NCI-H345 treated with DMSO at 0.1 percent for 48 hours (cell line): Measurements from ENCODE around the gene TOPAZ1.

Source experiments
- DNase-seq: peaks from one replicate; lab custom pipeline; 2025; ENCODE audit not compliant: unreplicated experiment; lab: John Stamatoyannopoulos, UW

Gene TOPAZ1

DNA sequence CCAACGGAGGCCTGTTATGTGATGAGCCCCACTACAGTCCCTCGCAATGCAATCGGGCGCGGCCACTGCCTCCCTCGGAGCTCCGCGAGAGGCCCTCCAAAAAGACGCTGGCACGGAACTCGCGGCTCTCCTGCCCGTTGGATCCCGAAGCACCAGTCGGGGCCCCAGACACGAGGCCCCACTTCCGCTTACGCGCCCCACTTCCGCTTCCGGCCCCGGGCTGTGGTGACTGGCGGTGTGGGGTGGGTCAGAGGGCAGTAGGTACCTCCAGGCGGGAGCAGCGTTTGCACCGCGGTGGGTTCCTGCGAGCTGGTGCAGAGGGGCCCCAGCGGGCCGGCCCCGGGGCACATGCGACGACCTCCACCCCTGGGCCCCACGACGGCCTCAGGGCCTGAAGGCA lies at the start of gene TOPAZ1:
Gene TOPAZ1 (plus strand): TSS at position 181 of the 400 bp plus-strand sequence. CDS start 168 bp downstream, at position 349.
- DNase-seq = no peak

DNA sequence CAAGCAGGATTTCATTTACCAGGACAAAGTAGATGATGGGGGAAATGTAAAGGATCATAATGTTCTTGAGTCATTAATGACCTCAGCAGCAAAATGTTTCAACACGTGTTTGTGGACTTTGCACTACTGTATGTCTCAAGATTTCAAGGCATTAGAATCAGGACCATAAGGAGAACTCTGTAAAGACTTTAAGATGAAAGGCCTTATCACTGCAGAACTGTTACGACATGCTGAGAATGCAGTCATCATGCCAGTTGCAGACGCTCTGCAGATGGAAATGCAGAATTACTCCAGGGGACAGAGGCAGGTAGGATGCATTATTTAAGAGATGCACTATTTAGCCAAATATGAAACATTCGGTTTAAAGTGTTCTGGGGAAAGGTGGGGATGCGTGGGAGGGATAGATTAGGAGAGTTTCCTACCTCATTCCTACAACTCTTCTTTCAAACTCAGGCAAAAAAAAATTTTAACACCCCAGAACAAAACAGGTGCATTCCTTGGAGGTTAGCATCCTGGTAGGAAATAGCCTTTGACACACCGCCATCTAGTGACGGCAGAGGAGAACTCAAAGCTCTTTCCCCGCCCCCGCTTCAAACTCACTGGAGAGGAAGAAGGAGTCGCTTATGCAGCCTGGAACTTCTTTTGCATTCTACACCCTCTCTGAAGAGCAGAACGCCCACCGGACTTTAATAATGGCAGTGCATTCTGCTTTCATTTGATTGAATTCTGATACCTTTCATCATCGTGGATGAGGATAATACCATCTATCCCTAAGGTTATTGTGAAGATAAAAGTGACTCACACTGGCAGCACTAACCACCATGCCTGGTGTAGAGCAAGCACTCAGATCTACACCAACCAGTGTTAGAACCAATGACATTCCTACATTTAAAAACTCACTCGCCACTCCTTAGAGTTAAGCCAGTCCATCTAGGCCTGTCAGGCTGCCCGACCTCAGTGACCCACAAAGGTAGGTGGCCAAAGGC lies 43.1 kb upstream of the TOPAZ1 start:
- peak; percentile 38 for DNase-seq

DNA sequence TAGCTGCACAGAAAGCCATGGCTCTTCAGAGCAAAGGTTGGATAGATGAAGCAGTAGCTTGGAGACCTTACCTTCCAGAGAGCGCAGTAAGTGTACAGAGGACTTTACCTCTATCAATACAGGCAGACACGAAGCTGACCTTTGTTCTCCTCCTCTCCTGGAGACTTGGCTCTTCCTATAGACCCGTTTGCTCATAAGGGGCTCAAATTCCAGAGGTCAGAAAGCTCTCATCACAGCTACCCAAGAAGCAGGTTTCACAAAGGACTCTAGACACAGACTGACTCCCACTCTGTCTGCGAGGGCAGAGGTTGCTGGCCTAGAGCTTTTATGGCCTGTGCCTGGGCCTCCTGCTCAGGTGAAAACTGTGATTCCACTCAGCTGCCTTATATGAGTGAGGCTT lies 35.4 kb upstream of the TOPAZ1 start:
- no peak for DNase-seq

DNA sequence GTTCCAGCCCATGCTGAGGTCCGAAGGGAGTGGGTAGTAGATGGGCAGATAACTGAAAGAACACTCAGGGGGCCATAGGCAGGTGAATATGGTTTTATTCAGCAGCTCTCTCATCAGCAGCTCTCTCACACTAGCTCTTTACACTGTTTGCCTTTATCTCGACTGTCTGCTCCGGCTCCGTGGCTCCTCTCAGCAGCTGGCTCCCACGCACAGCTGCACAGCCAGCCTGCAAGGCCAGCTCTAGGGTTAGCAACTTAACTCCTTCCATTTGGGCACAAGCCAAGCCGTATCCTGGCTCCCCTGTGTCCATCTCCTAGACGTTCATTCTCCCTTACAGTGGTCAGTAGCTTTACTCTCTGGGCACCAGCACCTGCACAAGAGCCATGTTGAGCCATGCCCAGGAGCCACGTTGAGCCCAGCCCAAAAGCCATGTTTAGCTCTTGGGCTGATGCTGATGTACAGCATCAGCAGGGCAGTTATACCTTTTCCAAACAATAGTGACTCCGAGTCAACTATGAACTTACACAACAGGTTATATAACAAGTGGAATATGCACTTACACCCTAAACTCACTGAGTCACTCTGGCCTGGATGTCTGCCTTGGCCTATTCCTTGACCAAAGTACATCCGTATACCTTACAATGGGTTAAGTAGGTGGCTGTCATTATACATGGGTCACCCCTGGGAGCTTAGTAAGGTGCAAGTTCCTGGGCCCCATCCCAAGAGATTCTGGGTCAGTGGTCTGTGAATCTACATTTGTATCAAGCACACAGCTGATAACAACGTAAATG lies 34.6 kb upstream of the TOPAZ1 start:
- DNase-seq = no peak

DNA sequence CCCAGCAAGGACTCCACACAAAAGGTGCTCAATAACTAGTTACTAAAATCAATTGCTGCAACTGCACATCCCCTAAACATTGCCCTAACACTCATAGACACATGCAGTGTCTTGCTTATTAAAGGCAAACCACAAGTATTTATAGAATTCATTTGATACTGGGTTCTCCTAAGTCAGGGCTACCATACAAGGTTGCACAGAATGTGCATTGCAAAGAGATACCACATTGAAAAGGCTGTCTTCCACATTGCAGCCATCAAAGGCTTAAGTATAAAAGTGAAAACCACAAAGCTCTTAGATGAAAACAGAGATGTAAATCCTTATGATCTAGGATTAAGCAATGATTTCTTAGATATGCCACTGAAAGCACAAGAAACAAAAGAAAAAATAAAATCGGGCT lies 33.6 kb upstream of the TOPAZ1 start:
- DNase-seq = no peak

DNA sequence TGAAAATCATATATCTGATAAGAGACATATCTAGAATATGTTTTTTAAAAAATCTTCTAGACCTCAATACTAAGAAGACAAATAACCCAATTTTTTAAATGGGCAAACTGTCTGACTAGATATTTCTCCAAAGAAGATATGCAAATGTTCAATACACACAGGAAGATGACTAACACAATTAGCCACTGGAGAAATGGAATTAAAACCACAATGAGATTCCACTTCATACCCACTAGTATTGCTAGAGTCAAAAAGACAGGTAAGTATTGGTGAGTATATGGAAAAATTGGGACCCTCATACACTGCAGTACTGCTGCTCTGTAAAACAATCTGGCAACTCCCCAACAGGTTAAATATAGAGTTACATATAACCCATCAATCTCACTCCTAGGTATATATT lies 33.1 kb upstream of the TOPAZ1 start:
- DNase-seq = no peak

DNA sequence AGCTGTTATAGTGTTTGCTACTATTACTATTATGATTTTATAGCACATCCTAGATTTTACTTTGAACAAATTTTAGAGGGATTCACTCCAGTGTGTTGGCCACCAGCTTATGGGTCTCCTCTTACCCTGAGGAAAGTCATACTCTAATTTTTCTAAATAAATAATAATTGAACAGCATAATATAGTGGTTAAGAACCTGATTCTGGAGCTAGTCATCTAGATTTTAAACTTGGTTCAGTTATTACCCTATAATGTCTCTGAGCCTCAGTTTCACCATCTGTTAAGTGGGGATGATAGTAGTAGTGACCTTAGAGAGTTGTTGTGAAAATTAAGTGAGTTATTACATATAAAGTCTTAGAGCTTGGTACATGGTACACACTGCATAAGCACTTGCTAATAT lies 30.7 kb upstream of the TOPAZ1 start:
- no peak for DNase-seq

DNA sequence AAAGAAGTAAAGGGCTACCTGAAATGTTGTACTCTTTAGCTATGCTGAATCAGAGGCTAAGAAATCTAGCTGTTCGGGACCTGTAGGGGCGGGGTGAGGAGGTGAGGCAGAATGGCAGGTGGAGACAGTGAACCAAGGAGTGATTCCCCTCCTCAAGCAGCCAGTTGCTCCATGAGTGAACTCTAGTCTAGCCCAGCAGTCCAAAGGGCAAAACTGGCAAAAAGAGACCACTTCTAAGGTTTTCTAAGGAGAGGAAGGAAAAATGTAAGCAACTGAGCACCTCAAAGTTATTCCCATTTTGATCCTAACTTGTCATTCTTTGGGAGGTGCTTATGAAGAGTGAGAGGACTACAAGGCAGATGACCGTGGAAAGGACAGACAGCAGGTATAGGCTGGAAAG lies 19.3 kb upstream of the TOPAZ1 start:
- no peak for DNase-seq

DNA sequence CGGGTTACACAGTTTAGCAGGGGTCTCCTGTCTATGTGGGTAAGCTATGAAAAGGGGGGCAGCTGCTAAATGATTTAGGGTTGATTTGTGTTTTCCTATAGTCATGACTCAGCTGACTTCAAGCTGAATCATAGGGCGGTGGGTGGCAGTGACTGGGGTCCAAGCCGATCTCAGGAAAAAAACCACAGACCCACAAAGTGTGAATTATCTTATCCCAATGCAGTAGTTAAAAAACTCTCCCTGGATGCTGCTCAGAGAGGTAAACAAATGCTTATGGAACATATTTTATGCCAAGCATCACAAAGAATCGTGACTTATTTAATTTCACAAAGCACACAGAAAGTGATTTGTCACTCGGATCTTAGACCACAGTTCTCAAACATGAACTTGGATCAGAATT lies 18.4 kb upstream of the TOPAZ1 start:
- DNase-seq = no peak

DNA sequence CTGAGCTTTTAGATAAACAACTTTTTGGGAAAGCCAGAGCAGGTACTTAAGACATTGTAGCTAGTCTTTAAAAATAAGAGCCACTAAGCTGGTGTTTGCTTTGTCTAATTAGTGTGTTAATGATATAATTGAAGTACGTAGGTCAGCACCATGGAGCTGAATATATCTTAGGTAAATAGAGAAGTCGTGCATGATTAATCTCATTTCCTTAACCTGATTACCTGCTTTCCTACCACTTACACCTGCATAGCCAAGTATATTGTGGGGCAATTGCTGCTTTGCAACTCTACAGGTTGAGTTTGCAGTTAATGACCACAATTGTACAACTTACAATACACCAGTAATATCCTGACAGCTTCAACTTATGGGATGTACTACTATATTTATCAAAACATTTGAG lies 17.6 kb upstream of the TOPAZ1 start:
- DNase-seq = no peak

DNA sequence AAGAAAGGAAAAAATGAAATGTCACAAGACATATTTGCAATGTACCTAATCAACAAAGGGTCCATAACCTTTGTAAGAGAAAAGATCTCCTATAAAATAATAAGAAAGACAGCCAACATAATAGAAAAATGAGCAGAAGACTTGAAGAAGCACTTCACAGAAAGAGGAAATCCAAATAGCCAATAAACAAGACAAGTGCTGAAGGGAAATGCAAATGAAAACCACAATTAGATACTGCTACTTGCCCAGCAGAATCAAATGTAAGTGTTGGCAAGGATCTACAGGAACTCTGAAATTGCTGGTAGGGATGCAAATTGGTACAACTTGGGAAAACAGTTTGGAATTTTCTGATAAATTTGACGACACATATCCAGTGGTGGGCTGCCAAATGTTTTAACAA lies 15.1 kb upstream of the TOPAZ1 start:
- no peak for DNase-seq

DNA sequence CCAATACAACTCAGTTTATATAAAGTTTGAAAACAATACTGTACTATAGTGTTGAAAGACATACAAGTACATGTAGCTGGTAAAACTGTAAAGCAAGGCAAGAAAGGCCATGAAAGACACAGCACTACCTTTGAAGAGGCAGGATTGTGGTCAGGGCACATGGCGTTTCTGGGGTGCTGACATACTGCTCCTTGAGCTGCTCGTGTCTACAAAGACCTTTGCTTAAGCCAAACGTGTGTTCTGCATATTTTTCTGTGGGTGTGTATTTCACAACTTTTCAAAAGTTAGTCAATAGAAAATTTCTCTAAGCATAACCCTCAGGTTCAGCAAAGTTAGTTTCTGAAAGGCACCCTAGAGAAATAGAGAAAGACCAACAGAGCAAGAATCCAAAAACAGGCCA lies 14.1 kb upstream of the TOPAZ1 start:
- no peak for DNase-seq

DNA sequence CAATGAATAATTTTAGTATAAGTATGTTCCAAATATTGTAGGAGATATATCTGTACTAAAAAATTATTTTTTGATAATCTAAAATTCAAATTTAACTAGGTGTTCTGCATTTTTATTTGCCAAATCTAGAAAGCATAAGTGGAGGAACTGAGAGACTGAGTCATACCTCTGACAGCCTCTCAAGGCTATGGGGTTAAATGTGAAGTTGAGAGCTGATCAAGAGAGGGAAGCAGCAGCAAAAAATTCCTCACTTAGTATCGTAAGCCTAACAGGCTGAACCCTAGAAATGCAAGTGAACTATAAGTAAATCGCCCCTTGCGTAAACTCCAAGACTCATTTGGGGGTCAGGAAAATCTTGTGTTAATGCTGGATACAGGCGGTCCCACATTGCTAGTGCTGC lies 12.8 kb upstream of the TOPAZ1 start:
- DNase-seq = no peak

DNA sequence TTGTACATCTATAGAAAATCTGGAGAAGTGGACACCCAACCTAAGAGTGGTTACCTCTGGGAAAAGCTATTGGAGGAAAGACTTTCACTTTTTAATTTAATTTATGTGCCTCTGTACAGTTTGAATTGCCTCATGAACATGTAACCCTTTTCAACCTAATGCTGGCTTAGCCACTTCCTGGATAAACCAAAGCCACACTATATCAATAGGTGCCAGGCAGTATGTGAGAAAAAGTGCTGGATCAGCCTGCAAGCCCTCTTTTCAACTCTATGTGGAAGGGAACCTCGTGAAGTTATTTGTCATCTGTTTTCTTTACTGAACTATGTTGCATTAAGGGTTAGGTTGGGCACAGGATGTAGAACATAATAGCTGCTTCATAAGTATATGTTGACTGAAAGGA lies 9.3 kb upstream of the TOPAZ1 start:
- DNase-seq = no peak

DNA sequence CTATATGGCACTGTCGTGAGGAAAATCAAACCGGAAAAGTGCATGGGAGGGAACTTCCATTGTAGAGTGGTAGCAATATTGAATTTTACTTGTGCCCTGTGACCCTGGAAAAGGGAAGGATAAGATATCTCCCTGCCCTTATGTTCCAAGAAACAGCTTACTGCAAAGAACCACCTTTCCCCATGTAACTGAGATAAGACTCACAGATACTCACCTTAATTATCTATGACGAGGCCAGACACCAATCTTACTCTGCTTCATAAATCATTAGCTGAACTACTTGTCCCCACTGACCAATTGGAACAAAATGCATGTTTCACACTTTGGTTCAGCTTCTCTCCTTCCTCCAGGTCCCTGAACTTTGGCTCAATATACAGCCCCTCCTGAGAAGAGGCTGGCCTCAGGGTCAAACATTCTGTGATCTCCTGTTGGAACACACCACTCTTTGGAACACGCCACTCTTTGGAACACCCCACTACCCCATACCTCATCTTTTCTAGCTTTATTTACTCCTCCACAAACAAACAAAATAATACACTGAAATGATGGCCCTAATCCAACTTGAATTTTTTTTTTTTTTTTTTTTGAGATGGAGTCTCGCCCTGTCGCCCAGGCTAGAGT lies 6.9 kb upstream of the TOPAZ1 start:
- DNase-seq = no peak

DNA sequence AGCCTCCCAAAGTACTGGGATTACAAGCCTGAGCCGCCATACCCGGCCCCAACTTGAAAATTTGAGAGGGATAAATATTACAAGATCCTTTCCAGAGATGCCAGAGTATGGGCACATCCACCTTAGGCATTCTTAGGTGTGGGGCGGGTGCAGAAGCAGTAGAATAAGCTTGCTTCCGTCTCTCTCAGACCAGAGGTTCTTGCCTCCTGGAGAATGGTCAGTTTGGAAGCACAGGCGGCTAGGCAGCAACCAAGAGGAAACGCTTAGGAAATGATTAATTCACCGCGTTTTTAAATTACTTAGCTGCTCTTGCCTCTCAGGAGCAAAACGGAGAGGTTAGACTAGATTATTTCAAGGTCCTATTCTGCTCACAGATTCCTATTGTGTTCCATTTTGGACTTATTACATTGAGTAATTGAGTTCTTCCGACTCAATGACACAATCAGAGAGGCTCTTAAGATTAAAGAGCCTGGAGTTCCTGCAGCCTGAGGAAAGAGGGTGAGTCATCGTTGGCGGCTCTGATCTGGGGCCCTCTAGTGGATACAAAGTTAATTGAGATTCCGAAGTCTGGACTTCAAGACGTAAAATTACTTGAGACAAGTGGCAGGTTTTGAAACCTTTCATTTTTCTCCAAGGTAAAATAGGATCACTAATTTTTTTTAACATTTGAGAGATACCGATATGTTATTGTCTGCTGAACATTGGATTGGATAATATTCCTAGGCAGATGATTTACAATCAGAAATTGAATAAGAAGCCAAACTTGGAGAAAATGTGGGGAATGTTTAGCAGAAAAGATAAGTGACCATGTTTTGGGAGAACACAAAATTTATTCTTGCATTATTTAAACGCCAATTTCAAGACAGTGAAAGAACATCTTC lies 5.8 kb upstream of the TOPAZ1 start:
- peak; percentile 2 for DNase-seq

DNA sequence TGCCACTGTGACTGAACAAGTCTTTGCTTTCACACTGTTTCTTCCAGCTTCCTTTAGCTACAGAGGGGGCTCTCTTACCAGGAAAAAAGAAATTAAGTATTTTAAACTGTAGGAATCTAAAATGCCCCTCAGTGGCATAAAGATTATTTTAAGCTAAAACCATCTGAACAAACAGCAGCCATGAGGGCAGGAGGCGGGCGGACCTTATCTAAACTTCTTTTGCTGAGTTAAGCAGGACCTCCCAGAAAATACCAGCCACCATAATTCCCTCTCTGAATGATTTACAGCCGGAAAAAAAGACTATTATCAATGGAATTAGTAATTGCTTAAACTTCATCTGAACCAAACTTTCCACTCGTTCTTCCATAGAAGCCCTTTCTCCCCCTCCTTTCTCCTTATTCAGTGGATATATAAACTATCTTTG lies 5.2 kb upstream of the TOPAZ1 start:
- DNase-seq = no peak

DNA sequence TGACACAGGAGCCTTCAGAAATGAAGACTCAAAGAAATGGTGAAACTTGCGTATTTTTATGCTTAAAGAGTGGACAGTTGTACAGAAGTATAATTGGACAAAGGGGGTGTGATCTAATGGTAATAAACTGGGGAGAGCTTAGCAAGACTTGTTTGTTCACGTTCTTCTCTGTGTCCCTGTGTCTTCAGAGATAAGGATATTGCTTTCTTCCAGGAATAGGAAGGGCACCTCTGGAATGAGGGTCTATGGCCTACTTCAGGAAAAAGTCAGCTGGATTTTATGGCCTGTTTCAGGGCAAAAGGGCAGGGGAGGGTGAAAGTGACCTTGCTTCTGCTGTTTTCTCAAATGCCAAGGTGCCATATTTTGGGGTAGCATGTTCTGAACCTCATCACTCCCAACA lies 4.5 kb upstream of the TOPAZ1 start:
- no peak for DNase-seq

DNA sequence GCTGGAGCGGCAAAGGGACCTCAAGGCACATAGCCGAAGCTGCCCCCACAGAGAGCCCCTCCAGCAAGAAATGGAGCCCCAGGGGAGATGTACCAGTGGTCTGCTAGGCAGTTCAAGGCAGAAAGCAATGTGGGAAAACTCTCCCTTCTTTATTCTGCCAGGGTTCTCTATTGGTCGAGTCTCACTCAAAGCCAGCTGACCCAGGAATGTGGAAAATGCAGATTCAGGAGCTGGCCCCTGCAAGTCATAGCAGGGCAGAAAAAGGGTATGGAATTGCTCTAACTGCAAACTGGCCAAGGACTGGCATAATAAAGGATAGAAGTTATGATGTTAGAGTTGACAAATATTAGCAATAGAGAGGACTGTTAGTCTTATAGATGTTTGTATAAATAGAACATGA lies 4.0 kb upstream of the TOPAZ1 start:
- DNase-seq = no peak

DNA sequence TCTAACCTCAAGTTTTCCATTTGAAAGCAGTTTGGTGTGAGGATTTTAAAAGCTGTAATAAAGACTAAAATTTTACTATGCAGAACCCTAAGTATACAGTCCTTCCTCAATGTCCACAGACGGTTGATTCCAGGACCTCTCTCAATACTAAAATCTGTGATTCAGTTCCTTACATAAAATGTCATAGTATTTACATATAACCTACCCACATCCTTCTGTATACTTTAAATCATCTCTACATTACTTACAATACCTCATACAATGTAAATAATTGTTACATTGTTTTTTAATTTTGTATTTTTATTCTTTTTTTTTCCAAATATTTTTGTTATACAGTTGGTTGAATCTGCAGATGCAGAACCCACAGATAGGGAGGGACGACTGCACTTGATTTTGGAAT lies 2.8 kb upstream of the TOPAZ1 start:
- no peak for DNase-seq

DNA sequence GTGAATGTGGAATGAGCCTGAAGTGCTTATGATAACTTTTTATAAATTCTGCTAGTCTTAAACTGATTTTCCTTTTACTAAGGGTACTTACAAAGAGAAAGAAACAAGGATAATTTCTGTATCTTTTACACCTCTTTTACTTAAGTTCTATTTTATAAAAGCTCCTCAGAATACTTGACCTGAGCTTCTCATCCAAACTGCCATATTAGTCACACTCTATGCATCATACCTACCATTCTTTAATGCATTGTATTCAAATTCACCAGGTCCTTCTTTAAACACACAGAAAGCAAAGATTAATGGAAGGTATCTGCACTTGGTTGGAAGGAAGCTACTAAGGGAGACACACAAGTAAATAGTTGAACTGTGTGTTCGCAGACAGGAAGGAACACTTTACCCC lies 1.6 kb upstream of the TOPAZ1 start:
- no peak for DNase-seq
